Activated T-helper 9 cell treated with anti-CD3 and anti-CD28 coated beads, Interleukin-2, amount 50 U/mL, for 16 hours (primary cell): ENCODE data around the gene GPLD1.
"Not testable (repeated sequence)": the region's sequence is repeated elsewhere in the genome, so short reads cannot be mapped to it uniquely, and the experiment has no call there.

Source experiments
- DNase-seq: peaks from one replicate; pipeline ENCODE4 v3.0.0-alpha.2; 2020; ENCODE audit warnings: low read depth

Gene GPLD1

DNA sequence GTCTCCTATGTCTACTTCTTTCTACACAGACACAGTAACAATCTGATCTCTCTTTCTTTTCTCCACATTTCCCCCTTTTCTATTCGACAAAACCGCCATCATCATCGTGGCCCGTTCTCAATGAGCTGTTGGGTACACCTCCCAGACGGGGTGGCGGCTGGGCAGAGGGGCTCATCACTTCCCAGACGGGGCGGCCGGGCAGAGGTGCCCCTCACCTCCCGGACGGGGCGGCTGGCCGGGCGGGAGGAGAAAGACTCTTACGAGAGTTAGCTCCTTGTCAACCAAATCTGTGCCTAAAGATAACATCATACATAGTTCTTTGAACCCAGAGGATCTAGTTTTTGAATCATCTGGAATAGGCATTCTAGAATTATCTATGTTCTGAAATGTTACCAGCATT, 74.8 kb downstream of the GPLD1 start:
- DNase-seq = not testable (repeated sequence)

DNA sequence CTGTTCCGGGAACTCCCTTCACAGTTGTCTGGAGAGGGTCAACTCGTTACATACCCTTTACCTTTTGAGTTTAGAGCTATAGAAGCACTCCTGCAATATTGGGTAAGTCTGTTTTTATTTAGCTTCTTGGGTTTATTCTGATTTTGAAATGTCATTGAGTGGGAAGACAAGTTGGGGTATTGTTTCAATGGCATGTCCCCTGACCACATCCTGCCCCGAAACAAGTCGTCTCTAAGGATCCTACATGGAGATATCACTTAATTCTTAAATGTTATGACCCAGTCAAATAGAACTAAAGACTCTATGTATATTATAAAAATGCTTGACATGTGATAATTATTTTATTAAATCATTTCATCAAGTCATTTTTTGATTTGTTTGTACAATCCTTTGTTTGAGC, 77.1 kb downstream of the GPLD1 start:
- no peak for DNase-seq

DNA sequence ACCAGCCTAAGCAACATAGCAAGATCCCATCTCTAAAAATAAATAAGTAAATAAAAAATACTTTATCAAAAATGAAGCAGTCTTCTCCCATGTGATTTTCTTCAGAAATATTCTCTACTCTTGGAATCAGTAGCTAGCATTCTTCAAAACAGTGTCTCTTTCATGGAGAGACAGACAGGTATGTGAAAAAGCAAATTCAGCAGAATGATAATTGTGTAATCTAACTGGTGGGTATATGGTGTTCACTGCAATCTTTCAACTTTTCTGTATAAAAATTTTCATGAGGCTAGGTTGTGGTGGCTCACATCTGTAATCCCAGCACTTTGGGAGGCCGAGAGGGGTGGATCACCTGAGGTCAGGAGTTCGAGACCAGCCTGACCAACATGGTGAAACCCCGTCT, 78.8 kb downstream of the GPLD1 start:
- DNase-seq = no peak

DNA sequence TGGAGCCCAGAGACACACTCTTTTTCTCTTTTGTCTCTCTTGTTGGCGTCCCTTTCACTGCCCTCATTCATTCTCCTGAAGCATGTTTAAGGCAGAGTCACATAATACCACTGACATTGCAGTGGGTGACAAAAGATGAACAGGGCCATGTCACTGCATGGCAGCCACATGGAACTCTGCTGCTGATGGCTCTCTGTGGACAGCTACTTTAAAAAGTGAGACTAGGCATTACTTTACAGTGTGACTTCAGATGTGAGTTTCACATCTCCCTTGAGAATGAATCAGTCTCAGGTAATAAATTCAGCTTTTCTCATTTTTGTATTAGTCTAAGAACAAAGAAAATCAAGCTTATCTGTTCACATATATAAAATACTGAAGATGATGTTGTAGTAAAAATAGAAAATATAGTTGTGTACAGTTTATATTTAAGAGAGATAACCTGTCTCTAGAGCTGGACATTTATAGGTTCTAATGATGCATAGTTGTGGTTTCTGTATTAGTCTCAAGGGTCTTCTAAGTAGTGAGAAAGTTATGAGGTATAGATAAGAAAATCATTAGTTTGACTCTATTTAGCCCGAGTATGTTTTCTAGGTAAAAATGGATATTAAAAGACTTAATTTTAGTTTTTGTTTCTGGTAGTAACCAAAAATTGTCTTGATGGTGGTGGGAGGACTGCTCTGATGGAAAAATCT, 80.5 kb downstream of the GPLD1 start:
- DNase-seq = no peak

DNA sequence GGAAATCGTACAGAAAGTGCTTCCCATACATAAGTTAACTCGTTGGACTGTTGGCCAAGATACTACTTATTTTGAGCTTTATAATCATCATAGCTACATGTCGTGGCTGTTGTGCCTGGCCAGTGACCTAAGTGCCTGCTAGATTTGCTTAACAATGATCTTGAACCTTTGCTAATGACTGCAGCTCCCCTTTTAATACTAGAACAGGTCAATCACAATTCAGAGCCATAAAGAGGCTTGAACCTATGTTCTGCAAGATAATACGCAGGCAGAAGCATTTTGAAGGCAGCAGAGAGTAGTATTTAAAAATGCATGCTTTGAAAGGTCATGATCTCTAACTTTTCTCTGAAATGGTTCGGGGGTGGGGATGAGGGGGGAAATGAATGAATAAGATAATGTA, 84.1 kb downstream of the GPLD1 start:
- DNase-seq = no peak

DNA sequence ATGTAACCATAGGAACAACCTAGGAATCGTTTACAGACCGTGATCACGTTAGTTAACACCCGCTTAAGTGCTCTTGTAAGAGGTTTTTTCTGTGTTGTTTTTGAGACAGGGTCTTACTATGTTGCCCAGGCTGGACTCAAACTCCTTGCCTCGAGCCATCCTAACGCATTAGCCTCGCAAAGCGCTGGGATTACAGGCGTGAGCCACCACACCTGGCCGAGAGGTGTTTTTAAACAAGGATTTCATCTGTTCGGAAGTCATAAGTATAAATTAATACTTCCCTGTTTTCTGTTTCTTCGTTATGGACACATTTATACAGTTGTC, 85.9 kb downstream of the GPLD1 start:
- DNase-seq = no peak

DNA sequence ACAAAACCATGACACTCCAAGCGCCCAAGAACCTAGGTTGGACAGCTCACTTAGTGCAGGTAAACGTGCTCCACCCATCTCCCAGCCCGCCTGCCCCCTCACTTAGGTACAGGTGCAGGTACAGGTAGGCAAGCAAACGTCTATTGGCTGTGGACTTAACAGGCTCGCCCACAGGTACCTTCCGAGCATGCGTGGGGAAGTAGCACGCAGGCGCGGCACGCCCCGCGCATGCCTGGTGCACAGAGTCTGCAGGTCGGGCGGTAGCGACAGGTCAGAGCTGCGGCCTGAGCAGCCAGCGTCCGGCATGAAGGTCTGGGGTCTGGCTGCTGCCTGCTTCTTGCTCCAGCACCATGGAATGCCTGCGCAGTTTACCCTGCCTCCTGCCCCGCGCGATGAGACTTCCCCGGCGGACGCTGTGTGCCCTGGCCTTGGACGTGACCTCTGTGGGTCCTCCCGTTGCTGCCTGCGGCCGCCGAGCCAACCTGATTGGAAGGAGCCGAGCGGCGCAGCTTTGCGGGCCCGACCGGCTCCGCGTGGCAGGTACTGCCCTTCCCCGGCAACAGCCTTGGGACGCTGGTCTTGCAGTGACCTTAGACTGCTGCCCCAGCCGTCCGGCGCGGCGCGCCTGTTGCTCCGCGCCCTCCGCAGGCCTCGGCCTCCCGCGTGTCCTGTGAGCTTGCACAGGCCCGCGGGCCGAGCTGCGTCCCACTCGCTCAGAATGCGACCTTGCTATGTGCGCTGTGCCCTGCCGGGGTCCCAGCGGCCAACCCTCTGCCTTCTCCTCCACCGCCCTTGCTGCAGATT, 86.5 kb downstream of the GPLD1 start, which contains the start of gene MRS2:
Gene MRS2 (plus strand): TSS at position 240 of the 804 bp plus-strand sequence. CDS start 111 bp downstream, at position 351.
- peak; percentile 72 for DNase-seq

DNA sequence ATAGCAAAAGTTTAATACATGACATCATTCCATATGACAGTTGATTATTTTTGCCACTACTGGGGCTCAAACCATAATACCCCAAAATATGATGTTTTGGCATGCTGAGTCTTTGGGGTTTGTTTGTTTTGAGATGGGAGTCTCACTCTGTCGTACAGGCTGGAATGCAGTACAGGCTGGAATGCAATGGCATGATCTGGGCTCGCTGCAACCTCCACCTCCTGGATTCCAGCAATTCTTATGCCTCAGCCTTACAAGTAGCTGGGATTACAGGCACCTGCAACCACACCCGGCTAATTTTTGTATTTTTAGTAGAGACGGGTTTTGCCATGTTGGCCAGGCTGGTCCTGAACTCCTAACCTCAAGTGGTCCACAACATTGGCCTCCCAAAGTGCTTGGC, 87.9 kb downstream of the GPLD1 start:
- DNase-seq = no peak

DNA sequence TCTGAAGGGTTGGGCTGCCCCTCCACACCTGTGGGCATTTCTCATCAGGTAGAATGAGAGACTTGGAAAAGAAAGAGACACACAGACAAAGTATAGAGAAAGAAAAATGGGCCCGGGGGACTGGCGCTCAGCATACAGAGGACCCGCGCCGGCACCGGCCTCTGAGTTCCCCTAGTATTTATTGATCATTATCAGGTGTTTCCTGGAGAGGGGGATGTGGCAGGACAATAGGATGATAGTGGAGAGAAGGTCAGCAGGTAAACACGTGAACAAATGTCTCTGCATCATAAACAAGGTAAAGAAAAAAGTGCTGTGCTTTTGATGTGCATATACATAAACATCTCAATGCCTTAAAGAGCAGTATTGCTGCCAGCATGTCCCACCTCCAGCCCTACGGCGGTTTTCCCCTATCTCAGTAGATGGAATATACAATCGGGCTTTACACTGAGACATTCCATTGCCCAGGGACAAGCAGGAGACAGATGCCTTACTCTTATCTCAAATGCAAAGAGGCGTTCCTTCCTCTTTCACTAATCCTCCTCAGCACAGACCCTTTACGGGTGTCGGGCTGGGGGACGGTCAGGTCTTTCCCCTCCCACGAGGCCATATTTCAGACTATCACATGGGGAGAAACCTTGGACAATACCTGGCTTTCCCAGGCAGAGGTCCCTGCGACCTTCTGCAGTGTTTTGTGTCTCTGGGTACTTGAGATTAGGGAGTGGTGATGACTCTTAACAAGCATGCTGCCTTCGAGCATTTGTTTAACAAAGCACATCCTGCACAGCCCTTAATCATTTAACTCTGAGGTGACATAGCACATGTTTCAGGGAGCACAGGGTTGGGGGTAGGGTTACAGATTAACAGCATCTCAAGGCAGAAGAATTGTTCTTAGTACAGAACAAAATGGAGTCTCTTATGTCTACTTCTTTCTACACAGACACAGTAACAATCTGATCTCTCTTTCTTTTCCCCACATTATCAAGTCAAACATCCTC, 89.0 kb downstream of the GPLD1 start:
- DNase-seq = not testable (repeated sequence)

DNA sequence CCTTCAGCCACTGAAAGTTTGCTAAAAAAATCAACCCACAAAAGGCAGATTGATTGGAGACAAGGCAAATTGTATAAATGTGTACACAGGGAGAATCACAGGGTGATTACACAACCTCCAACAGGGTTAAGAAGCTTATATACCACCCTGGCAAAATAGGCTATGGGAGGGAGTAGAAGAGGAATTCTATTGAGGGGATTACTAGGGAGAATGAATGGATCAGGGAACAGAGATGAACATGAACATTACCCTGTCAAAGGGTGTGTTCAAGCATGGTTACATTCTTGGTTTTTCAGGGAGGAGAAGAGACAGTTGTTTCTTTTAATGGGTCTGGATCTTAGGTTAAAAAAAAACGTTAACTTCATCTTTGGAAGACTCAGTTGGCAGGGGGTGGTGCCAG, 91.7 kb downstream of the GPLD1 start:
- DNase-seq = no peak

DNA sequence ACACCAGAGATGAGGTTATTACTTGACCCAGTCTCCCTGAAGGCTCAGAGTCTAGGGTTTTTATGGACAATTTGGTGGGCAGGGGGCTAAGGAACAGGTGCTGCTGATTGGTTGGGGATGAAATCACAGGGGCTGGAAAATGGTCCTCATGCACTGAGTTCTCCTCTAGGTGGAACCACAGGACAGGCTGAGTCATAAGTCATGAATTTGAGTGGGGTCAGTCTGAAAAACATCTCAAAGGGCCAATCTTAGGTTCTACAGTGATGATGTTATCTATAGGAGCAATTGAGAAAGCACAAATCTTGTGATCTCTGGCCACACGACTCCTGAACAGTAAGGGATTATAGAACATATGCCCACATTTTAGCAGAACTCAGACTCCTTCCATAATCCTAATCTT, 92.6 kb downstream of the GPLD1 start:
- DNase-seq = no peak

DNA sequence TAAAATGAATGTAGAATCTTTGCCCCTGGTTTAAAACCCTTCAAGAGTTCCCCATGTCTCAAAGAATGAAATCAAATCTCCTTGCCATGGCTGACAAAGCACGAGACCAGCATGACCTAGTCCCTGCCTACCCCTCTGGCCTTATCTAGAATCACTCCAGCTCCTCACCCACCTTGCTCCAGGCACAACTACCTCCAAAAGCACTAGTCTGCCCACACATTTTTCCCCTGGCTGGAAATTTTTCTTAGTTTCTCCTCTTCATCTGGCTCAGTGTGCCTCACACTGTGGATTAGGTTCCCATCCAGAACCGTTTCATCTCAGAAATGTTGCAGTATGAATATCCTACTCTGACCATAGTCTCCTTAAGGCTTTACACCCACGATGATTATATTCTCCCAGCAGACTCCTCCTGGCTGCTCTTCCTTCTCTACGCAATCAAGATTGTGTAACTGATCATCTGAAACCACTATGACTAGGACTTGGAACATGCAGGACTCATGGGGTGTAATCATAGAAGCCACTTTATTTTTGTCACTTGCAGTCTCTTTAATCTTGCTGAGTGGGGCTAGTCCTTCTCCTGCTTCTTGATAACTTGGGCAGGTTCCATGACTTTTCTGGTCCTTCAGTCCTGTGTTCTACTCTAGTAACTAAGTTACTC, 94.5 kb downstream of the GPLD1 start:
- DNase-seq = no peak

DNA sequence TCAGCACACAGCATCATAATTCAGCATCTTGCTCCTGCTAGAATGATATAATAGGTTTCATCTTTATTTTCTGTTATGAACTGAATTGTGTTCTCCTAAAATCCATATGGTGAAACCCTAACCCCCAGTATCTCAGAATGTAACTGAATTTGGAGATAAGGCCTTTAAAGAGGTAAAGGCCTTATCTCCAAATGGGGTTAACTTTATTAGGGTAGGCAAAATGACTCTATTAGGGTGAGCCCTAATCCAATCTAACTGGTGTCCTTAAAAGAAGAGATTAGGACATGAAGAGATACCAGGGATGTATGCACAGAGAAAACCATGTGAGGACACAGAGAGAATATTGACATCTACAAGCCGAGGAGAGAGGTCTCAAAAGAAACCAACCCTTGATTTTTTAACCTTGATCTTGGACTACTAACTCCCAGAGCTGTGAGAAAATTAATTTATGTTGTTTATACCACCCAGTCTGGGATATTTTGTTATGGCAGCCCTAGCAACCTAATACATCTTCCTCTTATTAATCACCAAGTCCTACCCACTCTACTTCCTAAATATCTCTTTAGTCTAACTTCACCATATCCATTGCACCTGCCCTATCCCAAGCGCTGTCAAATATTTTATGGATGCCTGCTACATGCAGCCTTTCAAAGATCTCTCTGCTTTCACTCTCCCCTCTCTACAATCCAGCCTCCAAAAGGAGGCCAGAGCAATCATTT, 95.2 kb downstream of the GPLD1 start:
- DNase-seq = no peak

DNA sequence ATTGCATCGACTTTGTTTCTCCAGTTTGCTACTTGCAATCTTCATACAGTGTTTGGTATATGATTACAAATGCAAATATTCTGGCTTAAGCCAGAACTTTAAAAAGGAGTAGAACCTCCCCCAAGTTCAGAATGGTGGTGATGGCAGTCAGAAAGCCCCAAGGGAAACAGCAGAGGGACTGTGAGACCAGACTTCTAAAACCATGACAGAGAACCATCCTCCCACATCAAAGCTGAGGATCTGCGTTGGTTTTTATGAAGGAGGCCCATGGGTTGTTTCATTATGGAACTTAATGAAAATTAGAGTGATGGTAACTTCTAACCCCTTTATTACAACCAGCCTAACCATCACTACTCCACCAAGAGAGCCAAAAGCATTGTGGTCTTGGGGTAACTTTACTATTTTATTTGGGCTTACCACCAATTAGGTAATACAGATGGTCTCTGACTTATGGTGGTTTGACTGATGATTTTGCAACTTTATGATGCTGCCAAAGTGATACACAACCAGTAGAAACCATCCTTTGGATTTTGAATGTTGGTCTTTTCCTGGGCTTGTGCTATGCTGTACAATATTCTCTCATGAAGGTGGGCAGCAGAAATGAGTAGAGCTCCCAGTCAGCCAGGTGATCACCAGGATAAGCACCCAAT, 97.5 kb downstream of the GPLD1 start:
- DNase-seq = no peak

DNA sequence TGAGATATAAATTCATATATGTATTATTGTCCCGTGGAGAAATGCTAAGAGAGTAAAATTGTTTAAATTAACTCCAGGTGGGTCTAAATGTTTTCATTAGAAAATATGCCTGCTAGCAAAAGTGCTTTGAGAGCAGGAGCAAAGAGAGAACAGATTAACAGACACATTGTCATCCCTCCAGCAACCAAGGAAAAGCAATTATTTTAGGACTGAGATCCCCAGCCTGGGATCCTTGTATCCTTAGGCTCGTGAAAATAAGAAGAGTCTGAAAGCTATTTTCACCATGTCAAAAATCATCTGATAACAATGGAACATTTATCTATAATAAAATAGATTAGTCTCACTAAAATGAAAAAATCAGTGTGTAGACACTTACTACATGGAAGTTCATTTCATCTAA, 98.2 kb downstream of the GPLD1 start:
- no peak for DNase-seq

DNA sequence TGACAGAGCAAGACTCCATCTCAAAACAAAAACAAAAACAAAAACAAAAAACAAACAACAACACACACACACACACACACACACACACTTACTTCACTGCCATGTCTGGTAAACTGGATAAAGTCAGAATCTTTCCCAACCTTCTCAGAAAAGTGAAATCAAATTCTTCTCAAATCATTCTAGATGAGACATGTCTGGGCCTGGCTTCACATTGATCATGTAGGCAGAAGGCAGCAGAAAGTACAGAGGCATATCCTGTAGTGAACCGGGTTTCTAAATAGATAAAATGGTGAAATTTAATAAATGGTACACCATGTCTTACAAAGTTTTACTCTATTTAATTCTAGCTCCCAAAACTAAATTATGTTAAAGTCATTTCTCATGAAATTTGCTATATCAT, 101.6 kb downstream of the GPLD1 start:
- DNase-seq = no peak

DNA sequence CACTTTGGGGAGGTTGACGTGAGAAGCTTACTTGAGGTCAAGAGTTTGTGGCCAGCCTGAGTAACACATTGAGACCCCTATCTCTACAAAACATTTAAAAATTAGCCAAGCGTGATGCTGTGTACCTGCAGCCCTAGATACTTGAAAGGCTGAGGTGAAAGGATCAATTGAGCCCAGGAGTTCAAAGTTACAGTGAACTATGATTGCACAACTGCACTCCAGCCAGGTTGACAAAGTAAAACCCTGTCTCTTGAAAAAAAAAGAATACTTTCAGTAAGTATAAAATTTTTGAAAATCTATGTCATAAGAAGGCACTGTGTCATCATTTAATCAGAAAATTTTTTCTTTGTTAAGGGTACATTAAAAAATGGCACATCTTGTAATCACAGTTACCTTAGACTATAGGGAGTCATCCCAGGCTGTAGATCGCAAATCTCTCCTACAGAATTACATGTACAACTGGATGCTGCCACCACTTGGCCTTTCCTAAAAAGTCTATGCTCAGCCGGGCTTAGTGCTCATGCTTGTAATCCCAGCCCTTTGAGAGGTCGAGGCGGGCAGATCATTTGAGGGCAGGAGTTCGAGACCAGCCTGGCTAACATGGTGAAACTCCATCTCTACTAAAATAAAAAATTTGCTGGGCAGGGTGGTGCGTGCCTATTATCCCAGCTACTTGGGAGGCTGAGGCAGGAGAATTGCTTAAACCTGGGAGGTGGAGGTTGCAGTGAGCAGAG, 103.7 kb downstream of the GPLD1 start:
- no peak for DNase-seq

DNA sequence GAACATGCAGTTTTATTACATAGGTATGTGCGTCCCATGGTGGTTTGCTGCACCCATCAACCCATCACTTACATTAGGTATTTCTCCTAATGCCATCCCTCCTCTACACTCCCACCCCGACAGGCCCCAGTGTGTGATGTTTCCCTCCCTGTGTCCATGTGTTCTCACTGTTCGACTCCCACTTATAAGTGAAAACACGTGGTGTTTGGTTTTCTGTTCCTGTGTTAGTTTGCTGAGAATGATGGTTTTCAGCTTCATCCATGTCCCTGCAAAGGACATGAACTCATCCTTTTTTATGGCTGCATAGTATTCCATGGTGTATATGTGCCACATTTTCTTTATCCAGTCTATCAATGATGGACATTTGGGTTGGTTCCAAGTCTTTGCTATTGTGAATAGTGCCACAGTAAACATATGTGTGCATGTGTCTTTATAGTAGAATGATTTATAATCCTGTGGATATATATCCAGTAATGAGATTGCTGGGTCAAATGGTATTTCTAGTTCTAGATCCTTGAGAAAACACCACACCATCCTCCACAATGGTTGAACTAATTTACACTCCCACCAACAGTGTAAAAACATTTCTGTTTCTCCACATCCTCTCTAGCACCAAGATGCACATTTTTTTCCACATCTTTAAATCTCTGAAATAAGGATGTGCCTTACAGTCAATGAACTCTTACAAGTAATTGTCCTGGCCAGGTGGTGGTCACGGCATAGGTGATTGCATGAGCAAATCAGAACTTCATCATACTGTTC, 104.8 kb downstream of the GPLD1 start:
- DNase-seq = not testable (repeated sequence)

DNA sequence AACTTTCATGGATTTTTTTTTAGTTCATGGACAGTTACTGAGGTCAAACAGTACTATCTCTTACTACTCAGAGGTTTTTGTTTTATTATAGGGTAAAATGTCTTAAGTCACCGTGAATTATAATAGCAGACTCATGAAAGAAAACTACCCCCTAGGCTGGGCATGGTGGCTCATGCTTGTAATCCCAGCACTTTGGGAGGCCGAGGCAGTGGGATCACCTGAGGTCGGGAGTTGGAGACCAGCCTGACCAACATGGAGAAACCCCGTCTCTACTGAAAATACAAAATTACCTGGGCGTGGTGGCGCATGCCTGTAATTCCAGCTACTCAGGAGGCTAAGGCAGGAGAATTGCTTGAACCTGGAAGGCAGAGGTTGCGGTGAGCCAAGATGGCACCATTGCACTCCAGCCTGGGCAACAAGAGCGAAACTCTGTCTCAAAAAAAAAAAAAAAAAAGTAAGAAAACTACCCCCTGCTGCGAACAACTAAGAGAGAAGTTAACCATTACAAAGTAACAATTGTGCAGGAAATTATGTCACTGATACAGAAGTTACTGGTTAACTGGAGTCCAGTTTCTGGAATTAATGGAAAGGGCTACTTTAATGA, 106.4 kb downstream of the GPLD1 start:
- DNase-seq = not testable (repeated sequence)
